Measurements from ENCODE around the gene CIDEB.
"Not testable (repeated sequence)": the region's sequence is repeated elsewhere in the genome, so short reads cannot be mapped to it uniquely, and the experiment has no call there.

Gene CIDEB

GRCh38 chr14:24330973-24331674 is 23.3 kb upstream of the CIDEB start:
- H3K27me3 ChIP-seq (ENCODE audit: control insufficient read depth in 1 of 2, insufficient read depth in 2 of 2, low read length in 2 of 2), result peaks cover 29% of the 10 kb centered on the region in 2 donors
- H3K9ac ChIP-seq (ENCODE audit: low read length), result no peak overlapping the region

GRCh38 chr14:24329736-24330135 is 22.0 kb upstream of the CIDEB start:
- no peak overlapping the region for H3K27ac ChIP-seq (ENCODE audit: low read depth, low read length)
- peaks cover 24% of the 10 kb centered on the region for H3K4me1 ChIP-seq (ENCODE audit: insufficient read depth, low read length)
- H3K4me3 ChIP-seq (ENCODE audit: low read depth in 1 of 2, low read length in 2 of 2), result no peak overlapping the region
- H3K9me3 ChIP-seq (ENCODE audit: low read length), result no peaks in the 10 kb centered on the region
- H3K36me3 ChIP-seq (ENCODE audit: insufficient read depth, low read length), result no peaks in the 10 kb centered on the region
- H3K27me3 ChIP-seq (ENCODE audit: control insufficient read depth in 1 of 2, insufficient read depth in 2 of 2, low read length in 2 of 2), result peaks cover 19 to 22% of the 10 kb centered on the region in 2 donors
- no peak overlapping the region for H3K9ac ChIP-seq (ENCODE audit: low read length)

More at GRCh38 chr14:24330973-24331674, 23.3 kb upstream of the CIDEB start:
- Histone ChIP-seq H3K9me3 (ENCODE audit: low read length) (no peaks in the 10 kb centered on the region), H3K27ac (ENCODE audit: low read depth, low read length) (no peak overlapping the region), H3K36me3 (ENCODE audit: insufficient read depth, low read length) (no peaks in the 10 kb centered on the region), H3K4me1 (ENCODE audit: insufficient read depth, low read length) (peaks cover 24% of the 10 kb centered on the region), H3K4me3 (ENCODE audit: low read depth in 1 of 2, low read length in 2 of 2) (no peak overlapping the region)

- Histone ChIP-seq H3K4me1 (ENCODE audit: insufficient read depth, low read length) (peaks cover 20% of the 10 kb centered on the region), H3K4me3 (ENCODE audit: low read depth in 1 of 2, low read length in 2 of 2) (no peak overlapping the region), H3K27me3 (ENCODE audit: control insufficient read depth in 1 of 2, insufficient read depth in 2 of 2, low read length in 2 of 2) (peaks cover 14 to 17% of the 10 kb centered on the region in 2 donors), H3K27ac (ENCODE audit: low read depth, low read length) (no peak overlapping the region), H3K9ac (ENCODE audit: low read length) (no peak overlapping the region), H3K36me3 (ENCODE audit: insufficient read depth, low read length) (no peaks in the 10 kb centered on the region), H3K9me3 (ENCODE audit: low read length) (no peaks in the 10 kb centered on the region)
These were observed 21.4 kb upstream of the CIDEB start for GRCh38 chr14:24329073-24329663.

- H3K36me3 ChIP-seq (ENCODE audit: insufficient read depth, low read length); H3K9ac ChIP-seq (ENCODE audit: low read length); H3K9me3 ChIP-seq (ENCODE audit: low read length); H3K27me3 ChIP-seq (ENCODE audit: control insufficient read depth in 1 of 2, insufficient read depth in 2 of 2, low read length in 2 of 2); H3K4me3 ChIP-seq (ENCODE audit: low read depth in 1 of 2, low read length in 2 of 2); H3K27ac ChIP-seq (ENCODE audit: low read depth, low read length): not testable (repeated sequence)
- H3K4me1 ChIP-seq (ENCODE audit: insufficient read depth, low read length), result peaks cover 10% of the 10 kb centered on the region
These were observed 20.1 kb upstream of the CIDEB start for GRCh38 chr14:24327914-24328313.

GRCh38 chr14:24327303-24327702 is 19.5 kb upstream of the CIDEB start:
- Histone ChIP-seq H3K36me3 (ENCODE audit: insufficient read depth, low read length) (no peaks in the 10 kb centered on the region), H3K27ac (ENCODE audit: low read depth, low read length) (no peak overlapping the region), H3K4me3 (ENCODE audit: low read depth in 1 of 2, low read length in 2 of 2) (no peak overlapping the region), H3K27me3 (ENCODE audit: control insufficient read depth in 1 of 2, insufficient read depth in 2 of 2, low read length in 2 of 2) (peaks cover 1% of the 10 kb centered on the region in 2 donors), H3K9me3 (ENCODE audit: low read length) (no peaks in the 10 kb centered on the region), H3K4me1 (ENCODE audit: insufficient read depth, low read length) (peaks cover 4% of the 10 kb centered on the region), H3K9ac (ENCODE audit: low read length) (no peak overlapping the region)

GRCh38 chr14:24325963-24326362 is 18.2 kb upstream of the CIDEB start:
- Histone ChIP-seq H3K9ac (ENCODE audit: low read length) (no peak overlapping the region), H3K27ac (ENCODE audit: low read depth, low read length) (no peak overlapping the region), H3K4me3 (ENCODE audit: low read depth in 1 of 2, low read length in 2 of 2) (no peak overlapping the region), H3K36me3 (ENCODE audit: insufficient read depth, low read length) (no peaks in the 10 kb centered on the region), H3K27me3 (ENCODE audit: control insufficient read depth in 1 of 2, insufficient read depth in 2 of 2, low read length in 2 of 2) (no peaks in the 10 kb centered on the region), H3K9me3 (ENCODE audit: low read length) (no peaks in the 10 kb centered on the region), H3K4me1 (ENCODE audit: insufficient read depth, low read length) (no peaks in the 10 kb centered on the region)

- no peak overlapping the region for H3K27ac ChIP-seq (ENCODE audit: low read depth, low read length)
- no peaks in the 10 kb centered on the region for H3K27me3 ChIP-seq (ENCODE audit: control insufficient read depth in 1 of 2, insufficient read depth in 2 of 2, low read length in 2 of 2)
- no peaks in the 10 kb centered on the region for H3K4me1 ChIP-seq (ENCODE audit: insufficient read depth, low read length)
- no peaks in the 10 kb centered on the region for H3K36me3 ChIP-seq (ENCODE audit: insufficient read depth, low read length)
- no peak overlapping the region for H3K4me3 ChIP-seq (ENCODE audit: low read depth in 1 of 2, low read length in 2 of 2)
- H3K9me3 ChIP-seq (ENCODE audit: low read length), result no peaks in the 10 kb centered on the region
- no peak overlapping the region for H3K9ac ChIP-seq (ENCODE audit: low read length)
These were observed 17.3 kb upstream of the CIDEB start for GRCh38 chr14:24325041-24325530.

- H3K9me3 ChIP-seq (ENCODE audit: low read length), result no peaks in the 10 kb centered on the region
- H3K36me3 ChIP-seq (ENCODE audit: insufficient read depth, low read length), result no peaks in the 10 kb centered on the region
- H3K4me1 ChIP-seq (ENCODE audit: insufficient read depth, low read length), result no peaks in the 10 kb centered on the region
- no peak overlapping the region for H3K4me3 ChIP-seq (ENCODE audit: low read depth in 1 of 2, low read length in 2 of 2)
- H3K9ac ChIP-seq (ENCODE audit: low read length), result no peak overlapping the region
- H3K27ac ChIP-seq (ENCODE audit: low read depth, low read length), result no peak overlapping the region
- H3K27me3 ChIP-seq (ENCODE audit: control insufficient read depth in 1 of 2, insufficient read depth in 2 of 2, low read length in 2 of 2), result peaks cover 4 to 7% of the 10 kb centered on the region in 2 donors
These were observed 16.2 kb upstream of the CIDEB start for GRCh38 chr14:24324024-24324423.

- Histone ChIP-seq H3K9me3 (ENCODE audit: low read length) (no peaks in the 10 kb centered on the region), H3K9ac (ENCODE audit: low read length) (no peak overlapping the region), H3K4me3 (ENCODE audit: low read depth in 1 of 2, low read length in 2 of 2) (no peak overlapping the region), H3K27me3 (ENCODE audit: control insufficient read depth in 1 of 2, insufficient read depth in 2 of 2, low read length in 2 of 2) (peaks cover 7 to 14% of the 10 kb centered on the region in 2 donors), H3K36me3 (ENCODE audit: insufficient read depth, low read length) (no peaks in the 10 kb centered on the region), H3K27ac (ENCODE audit: low read depth, low read length) (no peak overlapping the region), H3K4me1 (ENCODE audit: insufficient read depth, low read length) (no peaks in the 10 kb centered on the region)
These were observed 15.6 kb upstream of the CIDEB start for GRCh38 chr14:24323341-24323740.

GRCh38 chr14:24322672-24323071 is 14.9 kb upstream of the CIDEB start:
- H3K27ac ChIP-seq (ENCODE audit: low read depth, low read length), result no peak overlapping the region
- no peaks in the 10 kb centered on the region for H3K4me1 ChIP-seq (ENCODE audit: insufficient read depth, low read length)
- no peaks in the 10 kb centered on the region for H3K9me3 ChIP-seq (ENCODE audit: low read length)
- no peak overlapping the region for H3K4me3 ChIP-seq (ENCODE audit: low read depth in 1 of 2, low read length in 2 of 2)
- H3K36me3 ChIP-seq (ENCODE audit: insufficient read depth, low read length), result no peaks in the 10 kb centered on the region
- peaks cover 7 to 14% of the 10 kb centered on the region in 2 donors for H3K27me3 ChIP-seq (ENCODE audit: control insufficient read depth in 1 of 2, insufficient read depth in 2 of 2, low read length in 2 of 2)
- no peak overlapping the region for H3K9ac ChIP-seq (ENCODE audit: low read length)

- Histone ChIP-seq H3K9ac (ENCODE audit: low read length) (no peak overlapping the region), H3K4me3 (ENCODE audit: low read depth in 1 of 2, low read length in 2 of 2) (no peak overlapping the region), H3K4me1 (ENCODE audit: insufficient read depth, low read length) (peaks cover 7% of the 10 kb centered on the region), H3K9me3 (ENCODE audit: low read length) (no peaks in the 10 kb centered on the region), H3K27me3 (ENCODE audit: control insufficient read depth in 1 of 2, insufficient read depth in 2 of 2, low read length in 2 of 2) (peaks cover 11 to 27% of the 10 kb centered on the region in 2 donors), H3K27ac (ENCODE audit: low read depth, low read length) (no peak overlapping the region), H3K36me3 (ENCODE audit: insufficient read depth, low read length) (no peaks in the 10 kb centered on the region)
These were observed 13.6 kb upstream of the CIDEB start for GRCh38 chr14:24321212-24321975.

Measured in muscle layer of colon (tissue), 2 donors.